Activated naive CD8-positive, alpha-beta T cell (primary cell): ENCODE data around the gene MYRIP.
"Not testable (repeated sequence)": the region's sequence is repeated elsewhere in the genome, so short reads cannot be mapped to it uniquely, and the experiment has no call there.

Experiments
- H3K27ac Mint-ChIP-seq: one replicate; pipeline ENCODE4 v1.8.0; 2021; ENCODE audit warnings: mixed read lengths
- H3K27me3 Mint-ChIP-seq: one replicate; pipeline ENCODE4 v1.8.0; 2021; ENCODE audit warnings: mixed read lengths
- H3K36me3 Mint-ChIP-seq: one replicate; pipeline ENCODE4 v1.8.0; 2021; ENCODE audit warnings: mixed read lengths
- H3K4me1 Mint-ChIP-seq: one replicate; pipeline ENCODE4 v1.8.0; 2021; ENCODE audit warnings: low read depth, mixed read lengths
- H3K4me3 Mint-ChIP-seq: one replicate; pipeline ENCODE4 v1.8.0; 2021; ENCODE audit warnings: mild to moderate bottlenecking, mixed read lengths
- H3K9me3 Mint-ChIP-seq: one replicate; pipeline ENCODE4 v1.8.0; 2021; ENCODE audit warnings: low read depth, mixed read lengths

MYRIP gene

GRCh38 chr3:40278791-40279190 lies 469.4 kb downstream of the MYRIP start:
- Mint-ChIP-seq H3K4me3 (no peak overlapping the region), H3K36me3 (peaks cover 7% of the 10 kb centered on the region), H3K4me1 (no peaks in the 10 kb centered on the region), H3K27me3 (no peaks in the 10 kb centered on the region), H3K27ac (no peak overlapping the region), H3K9me3 (no peaks in the 10 kb centered on the region)

GRCh38 chr3:40281995-40282394 lies 472.6 kb downstream of the MYRIP start:
- H3K4me1 Mint-ChIP-seq: no peaks in the 10 kb centered on the region
- H3K4me3 Mint-ChIP-seq: no peak overlapping the region
- no peaks in the 10 kb centered on the region for H3K9me3 Mint-ChIP-seq
- H3K27me3 Mint-ChIP-seq: no peaks in the 10 kb centered on the region
- peaks cover 13% of the 10 kb centered on the region for H3K36me3 Mint-ChIP-seq
- H3K27ac Mint-ChIP-seq: no peak overlapping the region

- not testable (repeated sequence) for H3K4me3 Mint-ChIP-seq, H3K4me1 Mint-ChIP-seq, H3K9me3 Mint-ChIP-seq, H3K27me3 Mint-ChIP-seq, H3K27ac Mint-ChIP-seq
- H3K36me3 Mint-ChIP-seq: peaks cover 15% of the 10 kb centered on the region
Observed at GRCh38 chr3:40283057-40283456, 473.6 kb downstream of the MYRIP start.

GRCh38 chr3:40287248-40287647 lies 477.8 kb downstream of the MYRIP start:
- Mint-ChIP-seq H3K27ac (no peak overlapping the region), H3K4me3 (no peak overlapping the region), H3K9me3 (no peaks in the 10 kb centered on the region), H3K4me1 (no peaks in the 10 kb centered on the region), H3K36me3 (peaks cover 25% of the 10 kb centered on the region), H3K27me3 (no peaks in the 10 kb centered on the region)

GRCh38 chr3:40290396-40290795 lies 481.0 kb downstream of the MYRIP start:
- Mint-ChIP-seq H3K27ac (no peak overlapping the region), H3K9me3 (no peaks in the 10 kb centered on the region), H3K27me3 (no peaks in the 10 kb centered on the region), H3K4me3 (no peak overlapping the region), H3K4me1 (no peaks in the 10 kb centered on the region), H3K36me3 (peaks cover 31% of the 10 kb centered on the region)

- H3K27me3 Mint-ChIP-seq: no peaks in the 10 kb centered on the region
- no peak overlapping the region for H3K4me3 Mint-ChIP-seq
- no peak overlapping the region for H3K27ac Mint-ChIP-seq
- H3K4me1 Mint-ChIP-seq: no peaks in the 10 kb centered on the region
- peaks cover 30% of the 10 kb centered on the region for H3K36me3 Mint-ChIP-seq
- no peaks in the 10 kb centered on the region for H3K9me3 Mint-ChIP-seq
Observed at GRCh38 chr3:40291471-40291870, 482.1 kb downstream of the MYRIP start.

GRCh38 chr3:40292637-40293349 lies 483.4 kb downstream of the MYRIP start:
- no peaks in the 10 kb centered on the region for H3K9me3 Mint-ChIP-seq
- H3K27me3 Mint-ChIP-seq: no peaks in the 10 kb centered on the region
- H3K4me3 Mint-ChIP-seq: no peak overlapping the region
- H3K36me3 Mint-ChIP-seq: peaks cover 30% of the 10 kb centered on the region
- no peak overlapping the region for H3K27ac Mint-ChIP-seq
- H3K4me1 Mint-ChIP-seq: no peaks in the 10 kb centered on the region

GRCh38 chr3:40294434-40294833 lies 485.0 kb downstream of the MYRIP start:
- Mint-ChIP-seq H3K4me3 (no peak overlapping the region), H3K9me3 (no peaks in the 10 kb centered on the region), H3K4me1 (no peaks in the 10 kb centered on the region), H3K36me3 (peaks cover 34% of the 10 kb centered on the region), H3K27ac (no peak overlapping the region), H3K27me3 (no peaks in the 10 kb centered on the region)

- Mint-ChIP-seq H3K36me3 (peaks cover 40% of the 10 kb centered on the region), H3K27me3 (no peaks in the 10 kb centered on the region), H3K4me1 (no peaks in the 10 kb centered on the region), H3K9me3 (no peaks in the 10 kb centered on the region), H3K27ac (no peak overlapping the region), H3K4me3 (no peak overlapping the region)
Observed at GRCh38 chr3:40298075-40298474, 488.7 kb downstream of the MYRIP start.

GRCh38 chr3:40299130-40299720 lies 489.8 kb downstream of the MYRIP start:
- no peak overlapping the region for H3K4me3 Mint-ChIP-seq
- no peak overlapping the region for H3K27ac Mint-ChIP-seq
- peaks cover 36% of the 10 kb centered on the region for H3K36me3 Mint-ChIP-seq
- H3K4me1 Mint-ChIP-seq: no peaks in the 10 kb centered on the region
- H3K9me3 Mint-ChIP-seq: no peaks in the 10 kb centered on the region
- no peaks in the 10 kb centered on the region for H3K27me3 Mint-ChIP-seq

- no peak overlapping the region for H3K27ac Mint-ChIP-seq
- no peaks in the 10 kb centered on the region for H3K9me3 Mint-ChIP-seq
- peaks cover 31% of the 10 kb centered on the region for H3K36me3 Mint-ChIP-seq
- H3K4me3 Mint-ChIP-seq: no peak overlapping the region
- H3K27me3 Mint-ChIP-seq: no peaks in the 10 kb centered on the region
- H3K4me1 Mint-ChIP-seq: no peaks in the 10 kb centered on the region
Observed at GRCh38 chr3:40299721-40300335, 490.4 kb downstream of the MYRIP start.

- Mint-ChIP-seq H3K4me3 (no peak overlapping the region), H3K27me3 (no peaks in the 10 kb centered on the region), H3K27ac (no peak overlapping the region), H3K9me3 (no peaks in the 10 kb centered on the region), H3K4me1 (peaks cover 2% of the 10 kb centered on the region), H3K36me3 (peaks cover 24% of the 10 kb centered on the region)
Observed at GRCh38 chr3:40302784-40303183, 493.4 kb downstream of the MYRIP start.

GRCh38 chr3:40304352-40304751 lies 494.9 kb downstream of the MYRIP start:
- Mint-ChIP-seq H3K27ac (no peak overlapping the region), H3K4me3 (no peak overlapping the region), H3K27me3 (no peaks in the 10 kb centered on the region), H3K4me1 (peaks cover 10% of the 10 kb centered on the region), H3K9me3 (no peaks in the 10 kb centered on the region), H3K36me3 (peaks cover 21% of the 10 kb centered on the region)

- H3K9me3 Mint-ChIP-seq: no peaks in the 10 kb centered on the region
- H3K4me1 Mint-ChIP-seq: peaks cover 17% of the 10 kb centered on the region
- H3K27ac Mint-ChIP-seq: no peak overlapping the region
- H3K4me3 Mint-ChIP-seq: no peak overlapping the region
- H3K27me3 Mint-ChIP-seq: no peaks in the 10 kb centered on the region
- peaks cover 11% of the 10 kb centered on the region for H3K36me3 Mint-ChIP-seq
Observed at GRCh38 chr3:40306336-40306735, 496.9 kb downstream of the MYRIP start.

GRCh38 chr3:40307176-40307575 lies 497.8 kb downstream of the MYRIP start:
- Mint-ChIP-seq H3K9me3 (no peaks in the 10 kb centered on the region), H3K27me3 (no peaks in the 10 kb centered on the region), H3K36me3 (peaks cover 12% of the 10 kb centered on the region), H3K27ac (peak overlapping the region; percentile 17), H3K4me1 (peaks cover 25% of the 10 kb centered on the region), H3K4me3 (no peak overlapping the region)
